Tongue (tissue), 2 donors: ENCODE data around the gene CDH13. TPM values are rescaled to one million over a fixed set of nuclear protein-coding genes. Genes with fewer than 3 reads are reported as not detected.

Experiments
- DNase-seq: peaks from one replicate; pipeline ENCODE4 v3.0.0-alpha.2; 2015
- total RNA-seq: library from RNA; depleted of rRNA; stranded (reverse); fragments of >200 nt; gene quantifications from one replicate; pipeline ENCODE4 v1.2.3, GENCODE V29; 2014

CDH13 gene
- total RNA-seq, 1 donor from 2014 or later: 106 TPM

DNA sequence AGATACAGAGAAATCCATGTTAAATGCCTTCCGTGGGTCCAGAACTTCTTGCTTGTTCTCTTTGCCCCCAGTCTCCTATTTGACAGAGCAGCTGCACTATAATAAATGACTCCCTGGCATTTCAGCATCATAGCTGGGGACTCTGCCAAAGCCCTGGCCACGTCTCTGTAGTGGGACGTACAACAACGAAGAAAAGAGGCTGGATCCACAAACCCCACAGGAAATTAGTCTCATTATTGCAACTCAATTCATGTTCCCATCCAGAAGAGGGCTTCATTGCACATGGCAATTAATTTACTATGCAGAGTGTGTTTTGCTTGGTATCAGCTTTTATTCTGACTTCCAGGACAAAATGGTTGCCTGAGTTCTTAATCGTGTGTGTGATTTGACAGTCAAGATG is 121.3 kb downstream of the CDH13 start:
- DNase-seq: peak; percentile 61

DNA sequence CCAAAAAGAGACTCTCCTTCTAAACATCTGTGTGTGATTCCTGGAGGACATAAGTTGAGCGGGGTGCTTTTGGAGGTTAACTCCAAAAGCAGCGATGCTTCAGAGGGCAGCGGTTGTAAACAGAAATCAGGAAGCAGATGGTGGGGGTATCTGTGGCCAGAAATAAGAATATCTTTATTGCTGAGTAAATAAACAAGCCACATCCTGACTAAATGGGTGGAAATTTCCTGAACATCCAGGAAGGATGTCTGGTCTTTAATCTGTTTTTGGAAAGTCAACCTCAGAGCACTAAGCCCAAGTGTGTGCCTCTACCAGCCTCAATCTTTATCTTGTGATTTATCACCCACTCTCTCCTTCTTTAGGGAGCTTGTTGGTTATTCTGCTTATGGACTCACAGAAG is 123.3 kb downstream of the CDH13 start:
- DNase-seq: no peak

DNA sequence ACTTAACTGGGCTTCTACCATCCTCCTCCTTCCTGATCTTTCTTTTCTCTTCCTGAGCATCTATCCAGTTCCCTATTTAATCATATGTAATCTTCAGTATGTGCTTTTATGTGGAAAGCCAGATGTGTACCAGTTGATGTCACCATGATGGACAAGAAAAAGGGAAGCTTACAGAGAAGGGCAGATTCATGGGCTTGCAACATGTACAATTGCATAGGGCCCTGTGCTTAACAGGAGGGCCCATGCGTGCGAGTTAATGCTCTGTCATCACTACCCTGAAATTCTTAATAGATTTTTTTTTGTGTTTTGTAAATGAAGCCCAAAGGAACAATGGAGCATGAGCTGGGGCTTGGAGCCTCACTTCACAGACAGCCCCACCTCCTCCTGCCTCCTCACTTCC is 124.3 kb downstream of the CDH13 start:
- no peak for DNase-seq

DNA sequence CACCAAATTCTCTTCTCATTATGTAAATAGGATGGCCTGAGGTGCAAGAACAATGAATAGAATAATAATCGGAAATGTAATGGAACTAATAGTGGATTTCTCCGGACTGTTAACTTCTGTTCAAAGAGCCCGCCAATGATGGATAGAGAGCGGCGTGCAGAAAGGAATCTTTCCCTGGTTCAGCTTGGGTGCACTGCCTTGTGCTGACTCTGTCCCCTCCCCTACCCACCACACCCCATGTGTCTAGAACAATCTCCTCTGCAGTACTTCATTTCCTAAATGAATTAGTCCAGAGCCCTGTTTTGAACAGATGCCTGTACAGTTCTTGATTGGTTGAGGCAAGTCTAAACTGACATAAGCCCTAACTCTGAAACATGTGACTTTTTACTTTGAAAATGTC is 125.4 kb downstream of the CDH13 start:
- no peak for DNase-seq

DNA sequence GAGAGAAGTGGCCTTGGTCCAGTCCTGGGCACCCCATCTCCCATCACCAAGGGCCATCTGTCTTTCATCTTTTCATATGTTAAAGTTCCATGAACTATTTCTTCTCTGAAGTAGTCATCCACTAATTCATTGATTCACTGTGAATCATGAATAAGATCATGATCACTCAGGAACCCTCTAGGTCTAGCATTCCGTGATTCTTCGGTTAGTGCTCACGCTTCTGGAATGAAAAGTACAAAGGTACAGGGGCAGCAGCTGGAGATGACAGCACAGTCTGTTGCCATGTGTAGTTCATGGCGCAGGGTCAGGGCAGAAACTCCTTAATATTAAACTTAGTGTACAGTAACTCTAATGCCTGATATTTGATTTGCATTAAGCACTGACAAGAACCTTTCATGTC is 127.1 kb downstream of the CDH13 start:
- no peak for DNase-seq

DNA sequence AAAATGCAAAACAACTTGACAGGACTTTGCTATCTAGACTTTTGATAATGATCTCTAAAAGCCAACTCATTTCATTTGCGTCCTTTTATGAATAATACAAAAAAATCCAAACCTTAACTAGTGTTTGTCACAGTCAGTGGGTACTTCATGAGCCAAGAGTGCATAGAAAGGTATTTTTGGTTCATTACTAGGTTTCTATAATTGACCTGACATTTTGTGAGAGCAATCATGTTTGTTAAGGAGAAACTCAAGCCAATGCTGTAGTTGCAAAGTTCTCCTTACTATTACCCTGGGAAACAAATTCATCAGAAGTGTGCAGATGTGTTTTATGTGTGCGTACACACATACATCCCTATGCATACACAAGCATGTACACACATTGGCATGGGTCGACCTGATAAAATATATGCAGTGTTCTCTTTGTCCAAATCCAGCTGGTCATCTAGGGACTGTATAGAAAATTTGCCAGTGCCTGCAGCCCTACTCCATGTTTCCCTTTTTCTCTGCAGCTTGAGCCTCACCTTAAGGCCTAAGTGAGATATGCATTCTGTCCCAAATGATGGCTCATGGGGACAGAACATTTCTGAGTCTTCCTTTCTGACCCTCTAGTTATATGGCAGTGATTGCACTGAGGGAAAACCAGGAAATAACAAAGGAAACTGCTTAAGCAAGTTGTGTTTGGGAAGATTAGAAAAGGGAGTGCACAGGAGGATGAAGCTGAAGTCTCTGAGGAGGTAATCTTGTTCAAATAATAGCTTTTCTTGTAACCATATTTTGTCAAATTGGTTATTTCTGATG is 128.1 kb downstream of the CDH13 start:
- DNase-seq: no peak

DNA sequence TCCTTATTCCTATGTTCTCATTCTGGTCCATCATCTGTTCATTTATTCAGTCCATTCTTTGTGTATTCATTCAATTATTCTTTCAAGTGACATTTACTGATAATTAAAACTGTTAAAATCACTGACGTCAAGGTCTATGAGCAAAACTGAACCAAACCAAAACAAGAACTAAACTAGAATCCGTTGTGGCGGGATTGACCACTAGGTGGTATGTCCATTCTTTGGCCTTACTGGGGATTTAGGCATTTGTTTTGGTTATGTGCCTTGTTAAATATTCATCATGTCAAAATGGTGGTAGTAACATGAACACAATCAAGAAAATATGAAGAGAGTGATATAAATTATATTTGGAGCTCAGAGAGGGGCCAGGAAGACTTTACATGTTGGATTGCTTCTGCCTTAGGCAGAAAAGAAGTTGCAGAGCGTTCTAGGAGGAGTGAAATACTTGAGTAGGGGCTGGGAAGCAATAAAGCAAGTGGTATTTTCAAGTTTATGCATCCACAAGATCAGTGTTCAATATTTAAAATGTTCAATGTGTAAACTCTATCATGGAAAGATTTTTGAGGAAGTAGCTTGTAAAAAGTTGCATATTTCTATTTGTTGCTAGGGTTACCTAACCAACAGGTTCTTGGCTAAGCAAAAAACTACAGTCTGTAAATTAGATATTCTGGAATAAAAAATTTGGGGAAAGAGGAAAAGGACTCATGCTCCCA is 129.0 kb downstream of the CDH13 start:
- no peak for DNase-seq

DNA sequence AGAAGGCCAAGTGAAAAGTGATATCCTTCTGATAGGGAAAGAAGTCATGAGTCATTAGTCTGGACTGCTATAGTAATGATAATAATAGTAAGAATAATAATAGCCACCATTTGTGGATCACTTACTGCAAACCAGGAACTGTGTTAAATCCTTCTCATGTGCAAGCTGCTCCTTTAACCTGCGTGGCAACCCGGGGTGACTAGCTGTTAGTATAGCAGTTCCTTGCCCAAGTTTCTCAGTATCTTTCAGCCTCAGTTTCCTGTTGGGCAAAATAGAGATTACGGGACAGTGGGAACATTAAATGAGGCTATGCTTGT is 129.5 kb downstream of the CDH13 start:
- no peak for DNase-seq

DNA sequence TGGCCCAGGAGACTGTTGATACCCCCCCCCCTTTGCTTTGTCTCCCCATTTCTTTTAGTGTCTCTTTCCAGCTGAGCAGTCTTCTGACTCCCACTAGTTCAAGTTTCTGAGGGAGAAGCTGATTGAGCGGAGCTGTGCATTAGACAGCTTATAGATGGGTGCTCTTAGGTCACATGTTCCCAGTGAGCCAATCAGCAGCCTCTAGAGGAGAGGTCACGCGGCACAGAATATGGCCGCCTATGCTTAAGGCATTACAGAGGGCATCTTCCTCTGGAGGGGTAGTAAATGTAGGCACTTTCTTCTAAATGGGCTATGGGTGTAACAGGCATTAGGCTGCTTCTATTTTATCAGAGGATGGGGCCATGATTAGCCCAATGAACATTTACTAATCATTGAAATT is 131.6 kb downstream of the CDH13 start:
- DNase-seq: no peak

DNA sequence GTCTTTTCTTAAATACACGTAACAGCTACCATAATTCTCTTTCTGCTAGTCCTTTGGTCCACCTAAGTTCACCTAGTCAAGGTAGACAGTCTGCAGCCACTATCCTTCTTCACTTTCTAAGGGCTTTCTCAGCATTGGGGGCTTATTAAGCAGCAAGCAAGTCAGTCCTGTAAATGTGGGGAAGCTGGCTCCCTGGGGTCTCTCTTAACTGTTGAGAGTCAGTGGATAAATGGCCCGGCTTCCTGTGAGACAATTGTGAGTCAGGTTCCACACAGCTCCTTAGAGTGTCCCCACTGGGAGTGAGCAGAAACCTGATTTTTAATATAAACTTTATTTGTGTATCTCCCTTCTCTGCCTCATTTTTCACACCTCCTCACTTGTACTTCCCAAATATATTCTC is 132.1 kb downstream of the CDH13 start:
- DNase-seq: no peak

DNA sequence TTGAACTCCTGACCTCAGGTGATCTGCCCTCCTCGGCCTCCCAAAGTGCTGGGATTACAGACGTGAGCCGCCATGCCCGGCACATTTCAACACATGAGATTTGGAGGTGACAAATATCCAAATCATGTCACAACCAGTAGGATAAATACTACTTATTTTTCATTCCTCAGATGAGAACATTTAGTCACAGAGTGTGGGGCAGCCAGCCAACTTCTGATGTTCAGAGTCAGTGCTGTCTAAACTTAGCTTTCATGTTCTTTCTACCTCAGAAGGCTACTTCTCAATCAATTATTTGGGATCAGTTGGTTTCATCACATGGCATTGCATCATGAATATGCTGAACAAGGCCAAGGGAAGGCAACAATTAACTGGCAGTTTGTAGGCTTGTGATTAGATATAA is 134.5 kb downstream of the CDH13 start:
- peak; percentile 63 for DNase-seq

DNA sequence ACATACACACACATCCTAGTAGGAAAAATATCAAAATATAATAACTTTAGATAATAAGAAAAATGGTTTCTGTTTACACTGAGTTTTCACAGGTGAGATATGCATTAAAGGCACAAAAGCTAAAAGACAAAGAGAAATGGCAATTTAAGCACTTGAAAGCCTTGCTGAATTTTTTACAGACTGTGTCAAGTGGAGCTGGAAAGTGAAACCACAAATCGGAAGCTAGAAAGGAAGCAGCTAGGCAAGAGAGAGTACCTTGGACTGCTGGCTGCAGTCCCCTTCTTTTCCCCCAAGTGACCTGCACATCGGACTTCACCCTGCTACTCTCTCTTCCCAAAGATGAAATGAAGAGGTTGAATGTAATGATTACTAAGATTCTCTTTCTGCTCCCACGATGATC is 135.1 kb downstream of the CDH13 start:
- no peak for DNase-seq

DNA sequence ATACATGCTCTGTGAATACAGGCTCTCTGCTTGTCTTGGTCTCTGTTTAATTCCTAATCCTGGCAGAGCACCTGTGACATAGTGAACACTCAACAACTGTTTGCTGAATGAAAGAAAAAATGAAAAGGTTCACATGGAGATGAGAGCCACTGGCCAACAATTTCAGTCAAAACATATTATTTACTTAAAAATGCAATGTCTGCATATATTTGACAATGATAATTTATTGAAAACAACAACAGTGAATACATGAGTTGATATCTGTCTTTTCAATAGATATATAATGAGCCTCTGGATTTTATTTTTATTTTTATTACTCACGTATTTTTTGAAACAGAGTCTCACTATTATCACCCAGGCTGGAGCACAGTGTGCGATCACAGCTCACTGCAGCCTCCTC is 136.6 kb downstream of the CDH13 start:
- DNase-seq: no peak

DNA sequence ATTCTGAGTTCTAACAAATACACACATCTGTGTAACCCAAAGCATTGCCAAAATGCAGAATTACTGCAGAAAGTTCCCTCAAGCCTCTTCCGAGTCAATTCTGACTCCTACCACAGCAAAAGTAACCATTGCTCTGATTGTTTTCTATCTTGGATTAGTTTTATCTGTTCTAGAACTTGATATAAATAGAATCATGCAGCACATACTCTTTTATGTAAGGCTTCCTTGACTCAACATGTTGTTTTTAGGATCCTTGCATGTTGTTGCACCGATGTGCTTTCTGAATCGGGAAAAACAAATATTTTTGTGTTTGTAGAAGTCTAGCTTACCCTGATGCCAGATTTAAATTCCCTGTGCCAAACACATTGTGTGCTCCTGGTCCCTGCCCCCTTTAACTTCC is 140.4 kb downstream of the CDH13 start:
- DNase-seq: no peak

DNA sequence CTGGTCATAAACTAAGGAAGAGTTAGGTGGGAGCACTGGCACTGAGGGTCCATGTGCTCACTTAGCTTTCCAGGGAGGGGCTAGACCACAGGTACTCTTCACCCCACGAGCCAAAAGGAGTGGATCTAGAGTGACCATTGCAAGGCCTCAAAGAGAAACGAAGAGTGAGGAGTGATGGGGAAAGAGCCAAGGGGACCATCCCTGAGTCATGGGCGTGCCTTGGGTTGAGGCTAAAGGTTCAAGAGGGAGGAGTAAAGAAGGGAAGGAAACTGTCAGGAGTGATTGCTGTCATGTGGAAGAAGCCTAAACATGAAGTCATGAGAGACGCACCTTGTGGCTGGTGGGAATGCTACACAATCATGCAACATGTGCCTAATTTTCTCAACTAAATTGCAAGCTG is 141.0 kb downstream of the CDH13 start:
- DNase-seq: no peak

DNA sequence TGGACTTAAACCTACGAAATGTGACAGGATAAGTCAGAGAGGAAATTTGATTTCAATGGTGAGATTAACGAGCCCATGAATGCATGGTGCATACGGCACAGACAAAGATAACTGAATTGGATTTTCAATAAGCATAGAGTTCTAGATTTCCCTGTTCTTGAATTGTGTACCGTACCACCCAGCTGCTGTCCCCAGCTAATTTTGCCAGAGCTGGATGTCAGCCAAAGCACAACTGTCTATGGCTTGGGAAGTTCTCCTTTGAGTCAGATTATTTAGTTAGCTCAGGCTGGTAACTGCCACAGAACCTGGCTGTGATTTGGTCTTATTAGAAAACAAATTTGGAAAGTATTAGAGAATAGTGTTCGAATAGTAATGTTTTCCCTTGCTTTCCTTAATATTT is 143.1 kb downstream of the CDH13 start:
- peak; percentile 63 for DNase-seq

DNA sequence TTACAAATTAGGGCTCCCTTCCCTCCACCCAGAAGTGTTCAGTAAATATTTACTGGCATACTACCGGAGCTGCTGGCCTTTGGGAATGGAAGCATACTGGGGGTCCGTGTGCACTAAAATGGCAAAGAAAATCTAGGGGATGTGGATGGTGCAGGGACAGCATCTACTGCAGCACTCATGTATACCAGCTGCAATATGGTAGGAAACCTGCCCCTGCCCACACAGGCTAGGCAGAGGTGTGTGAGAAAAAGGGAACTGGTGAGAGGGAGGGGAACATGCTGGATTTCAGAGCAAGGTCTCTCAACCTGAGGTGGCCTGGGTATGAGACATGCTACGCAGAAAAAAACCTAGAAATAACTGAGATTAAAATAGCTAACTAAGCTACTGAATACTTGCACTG is 145.4 kb downstream of the CDH13 start:
- DNase-seq: no peak

DNA sequence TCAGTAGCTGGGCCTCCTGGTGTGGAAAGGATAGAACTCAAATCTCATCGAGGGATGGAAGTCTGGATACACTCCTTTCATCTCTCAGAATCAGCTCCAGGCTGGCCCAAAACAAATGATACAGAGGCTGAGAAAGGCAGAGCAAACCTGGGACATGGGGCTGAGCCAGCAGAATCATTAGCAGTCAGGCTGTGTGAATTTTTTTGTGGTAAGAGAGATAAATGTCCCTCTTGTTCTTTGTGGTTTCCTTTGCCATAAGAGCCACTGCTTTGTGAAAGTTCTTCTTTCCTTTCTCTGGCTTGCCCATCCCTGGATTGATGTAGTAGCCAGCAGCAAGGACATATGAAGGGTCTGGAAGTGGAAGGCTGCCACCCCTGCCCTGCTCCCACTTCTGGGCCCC is 146.2 kb downstream of the CDH13 start:
- DNase-seq: no peak

DNA sequence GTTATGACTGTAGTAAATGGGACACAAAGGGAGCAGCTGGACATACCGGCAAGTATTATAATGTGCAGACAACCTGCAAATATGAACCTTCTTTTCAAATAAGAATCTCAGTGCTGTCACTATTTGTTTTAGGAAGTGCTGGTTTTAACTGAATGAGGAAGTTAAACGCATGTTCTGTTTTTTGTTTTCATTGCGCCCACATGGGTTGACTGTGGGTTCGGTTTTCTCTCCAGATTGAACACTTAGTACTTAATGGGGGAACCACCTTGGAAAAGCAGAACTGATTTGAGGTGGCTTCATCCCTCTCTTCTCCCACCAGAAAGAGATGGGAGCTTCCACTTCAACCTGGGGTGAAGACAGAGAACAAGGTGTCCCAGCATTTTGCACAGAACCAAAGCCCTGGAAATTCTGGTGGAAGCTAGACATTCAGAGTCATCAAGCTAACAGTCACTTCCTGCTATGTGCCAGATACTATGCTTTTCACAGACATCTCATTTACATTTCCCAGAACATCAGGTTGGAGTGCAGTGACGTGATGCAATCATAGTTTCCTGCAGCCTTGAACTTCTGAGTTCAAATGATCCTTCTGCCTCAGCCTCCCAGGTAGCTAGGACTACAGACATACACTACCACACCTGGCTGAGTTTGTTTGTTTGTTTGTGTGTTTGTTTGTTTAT is 149.8 kb downstream of the CDH13 start:
- DNase-seq: no peak

DNA sequence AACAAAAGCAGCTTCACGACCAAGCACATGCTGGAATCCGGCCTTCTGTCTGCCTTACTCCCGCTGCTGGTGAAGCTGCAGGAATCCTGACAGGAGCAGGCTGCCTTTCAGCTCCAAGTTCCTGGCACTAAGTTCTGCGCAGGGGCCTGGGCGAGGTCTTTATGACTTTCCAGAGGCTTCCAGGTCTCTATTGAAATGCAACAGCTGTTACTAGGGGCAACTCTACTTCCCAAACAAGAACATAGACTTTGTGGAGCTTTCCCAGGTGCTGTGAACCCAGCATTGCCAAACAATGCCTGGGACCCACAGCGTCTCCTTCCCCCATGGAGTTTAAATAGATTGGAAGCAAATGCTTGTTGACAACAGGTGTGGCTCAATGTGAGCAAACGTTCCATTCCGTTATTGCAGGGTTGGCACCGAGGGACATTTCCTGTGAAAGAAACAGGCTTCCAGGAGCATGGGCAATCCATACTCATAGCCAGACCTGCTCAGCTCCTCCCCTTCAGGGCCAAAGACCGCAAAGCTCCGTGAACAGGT is 156.0 kb downstream of the CDH13 start:
- DNase-seq: peak; percentile 78

DNA sequence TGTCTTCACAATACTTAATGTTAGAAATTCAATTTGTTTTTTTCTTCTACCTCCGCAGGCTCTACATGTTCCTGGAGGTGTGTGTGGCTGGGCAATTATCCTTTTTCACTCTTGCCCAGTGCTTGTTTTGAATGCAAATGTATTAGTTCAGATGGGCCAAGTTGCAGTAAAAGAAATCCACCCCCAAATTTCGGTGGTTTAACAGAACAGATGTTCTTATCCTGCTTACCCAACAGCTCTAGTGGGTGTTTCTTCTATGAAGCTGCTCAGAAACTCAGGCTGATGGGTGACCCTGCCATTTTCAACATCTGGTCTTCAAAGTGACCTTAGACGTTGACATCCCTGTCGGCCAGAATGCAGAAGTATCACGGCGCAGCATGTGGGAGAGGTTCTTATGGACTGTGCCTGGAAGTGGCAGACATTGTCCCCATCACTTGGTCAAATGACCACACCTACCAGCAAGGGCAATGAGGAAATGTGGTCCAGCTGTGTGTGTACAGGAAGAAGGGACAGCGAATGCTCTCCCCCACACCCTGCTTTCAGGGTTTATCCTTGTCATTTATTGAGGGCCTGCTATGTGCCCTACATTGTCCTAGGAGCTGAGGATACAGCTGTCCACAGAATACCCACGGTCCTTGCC is 157.3 kb downstream of the CDH13 start:
- no peak for DNase-seq

DNA sequence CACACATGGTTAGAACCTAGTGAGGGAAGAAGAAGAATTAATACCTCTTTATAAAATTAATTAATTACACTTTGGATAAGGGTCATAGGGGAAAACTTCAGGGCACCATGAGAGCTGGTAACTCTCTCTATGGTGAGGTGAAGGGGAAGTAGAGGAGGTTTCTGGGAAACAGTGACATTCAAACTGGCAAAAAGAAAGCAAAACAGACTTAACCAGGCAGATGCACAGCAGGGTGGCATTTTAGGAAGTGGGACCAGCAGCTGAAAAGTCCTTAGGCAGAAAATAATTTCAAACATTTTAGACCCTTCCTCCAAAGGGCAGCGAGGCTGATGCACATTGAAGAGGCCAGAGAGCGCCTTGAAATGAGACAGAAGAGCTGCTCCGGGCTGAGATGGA is 157.8 kb downstream of the CDH13 start:
- no peak for DNase-seq

DNA sequence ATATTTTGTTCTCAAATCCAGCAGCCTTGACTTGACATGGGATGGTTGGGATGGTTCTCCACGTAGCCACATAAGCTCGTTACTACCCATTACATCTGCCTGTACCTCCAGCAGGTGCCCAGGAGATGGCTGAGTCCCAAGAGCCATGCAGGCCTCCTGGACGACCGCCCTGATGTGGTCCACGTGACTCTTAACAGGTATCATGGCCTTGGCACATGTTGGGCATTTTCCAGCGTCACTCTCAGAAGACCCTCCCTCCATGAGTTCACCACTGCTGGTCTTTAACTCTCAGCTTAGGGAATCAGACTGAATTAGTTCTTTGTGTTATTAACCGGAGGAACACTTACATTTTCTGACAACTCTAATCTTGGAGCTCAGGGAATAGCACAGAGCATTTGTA is 161.5 kb downstream of the CDH13 start:
- no peak for DNase-seq
